SU-DHL-6 (cell line): ENCODE measurements around the gene MRPS26.

Experiments used
- EZH2phosphoT487 ChIP-seq: fragments of 200-600 bp; sonication (generic), shearing (Covaris generic); conservative IDR thresholded peaks from 2 replicates; pipeline ENCODE4 v1.6.1; 2018; ENCODE audit warnings: mild to moderate bottlenecking, antibody characterized with exemption, low read length, moderate library complexity, mixed read lengths
- TF ChIP-seq, protein P1 (sequence below): fragments of 200-600 bp; sonication (generic); IDR thresholded peaks from one replicate; pipeline ENCODE4 v1.5.1; 2017; ENCODE audit warnings: antibody characterized with exemption, mild to moderate bottlenecking, low read length, moderate library complexity; ENCODE audit not compliant: insufficient read depth, poor library complexity, severe bottlenecking

DNA sequence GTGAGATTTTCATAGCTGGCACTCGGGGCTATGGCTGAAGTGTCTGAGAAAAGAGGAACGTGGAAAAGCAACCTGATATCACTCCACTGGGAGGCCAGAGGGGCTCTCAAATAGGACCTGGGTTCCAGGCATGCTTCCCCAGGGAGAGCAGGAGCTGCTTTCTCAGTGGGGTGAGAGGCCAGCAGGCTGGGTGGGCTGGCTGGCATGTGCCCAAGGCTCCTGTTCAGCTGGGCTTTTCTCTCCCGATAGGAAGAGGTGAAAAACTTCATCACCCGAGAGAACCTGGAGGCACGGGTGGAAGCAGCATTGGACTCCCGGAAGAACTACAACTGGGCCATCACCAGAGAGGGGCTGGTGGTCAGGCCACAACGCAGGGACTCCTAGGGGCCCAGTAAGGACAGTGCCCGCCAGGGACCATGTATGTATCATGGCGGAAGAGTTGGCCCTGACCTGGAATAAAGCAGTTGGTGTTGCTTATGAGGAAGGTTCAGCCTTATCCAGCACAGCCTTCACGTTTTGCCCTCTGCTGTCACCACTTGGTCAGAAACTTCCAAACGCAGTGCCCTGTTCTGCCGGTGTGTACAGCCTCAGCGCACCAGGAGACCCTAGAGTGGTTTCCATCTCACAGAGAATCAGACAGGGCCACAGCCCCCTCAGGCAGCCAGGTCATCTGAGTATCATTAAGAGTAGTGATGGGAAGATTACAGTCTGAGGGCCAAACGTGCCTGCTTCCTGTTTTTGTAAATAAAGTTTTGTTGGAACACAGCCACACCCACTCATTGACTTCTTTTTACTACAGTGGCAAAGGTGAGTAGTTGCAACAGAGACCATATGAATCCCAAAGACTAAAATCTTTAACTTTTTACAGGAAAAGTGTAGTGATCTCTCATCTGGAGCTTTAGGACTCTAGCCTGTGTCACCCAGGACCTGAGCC, 1.9 kb downstream of the MRPS26 start:
- TF ChIP-seq, protein P1, sequence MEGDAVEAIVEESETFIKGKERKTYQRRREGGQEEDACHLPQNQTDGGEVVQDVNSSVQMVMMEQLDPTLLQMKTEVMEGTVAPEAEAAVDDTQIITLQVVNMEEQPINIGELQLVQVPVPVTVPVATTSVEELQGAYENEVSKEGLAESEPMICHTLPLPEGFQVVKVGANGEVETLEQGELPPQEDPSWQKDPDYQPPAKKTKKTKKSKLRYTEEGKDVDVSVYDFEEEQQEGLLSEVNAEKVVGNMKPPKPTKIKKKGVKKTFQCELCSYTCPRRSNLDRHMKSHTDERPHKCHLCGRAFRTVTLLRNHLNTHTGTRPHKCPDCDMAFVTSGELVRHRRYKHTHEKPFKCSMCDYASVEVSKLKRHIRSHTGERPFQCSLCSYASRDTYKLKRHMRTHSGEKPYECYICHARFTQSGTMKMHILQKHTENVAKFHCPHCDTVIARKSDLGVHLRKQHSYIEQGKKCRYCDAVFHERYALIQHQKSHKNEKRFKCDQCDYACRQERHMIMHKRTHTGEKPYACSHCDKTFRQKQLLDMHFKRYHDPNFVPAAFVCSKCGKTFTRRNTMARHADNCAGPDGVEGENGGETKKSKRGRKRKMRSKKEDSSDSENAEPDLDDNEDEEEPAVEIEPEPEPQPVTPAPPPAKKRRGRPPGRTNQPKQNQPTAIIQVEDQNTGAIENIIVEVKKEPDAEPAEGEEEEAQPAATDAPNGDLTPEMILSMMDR, result no peak
- no peak for TF ChIP-seq EZH2phosphoT487
